Measurements from ENCODE around the gene HES3.
A peak's percentile ranks its signal among the peaks of the same experiment; 100 is the strongest.

HES3 gene

DNA sequence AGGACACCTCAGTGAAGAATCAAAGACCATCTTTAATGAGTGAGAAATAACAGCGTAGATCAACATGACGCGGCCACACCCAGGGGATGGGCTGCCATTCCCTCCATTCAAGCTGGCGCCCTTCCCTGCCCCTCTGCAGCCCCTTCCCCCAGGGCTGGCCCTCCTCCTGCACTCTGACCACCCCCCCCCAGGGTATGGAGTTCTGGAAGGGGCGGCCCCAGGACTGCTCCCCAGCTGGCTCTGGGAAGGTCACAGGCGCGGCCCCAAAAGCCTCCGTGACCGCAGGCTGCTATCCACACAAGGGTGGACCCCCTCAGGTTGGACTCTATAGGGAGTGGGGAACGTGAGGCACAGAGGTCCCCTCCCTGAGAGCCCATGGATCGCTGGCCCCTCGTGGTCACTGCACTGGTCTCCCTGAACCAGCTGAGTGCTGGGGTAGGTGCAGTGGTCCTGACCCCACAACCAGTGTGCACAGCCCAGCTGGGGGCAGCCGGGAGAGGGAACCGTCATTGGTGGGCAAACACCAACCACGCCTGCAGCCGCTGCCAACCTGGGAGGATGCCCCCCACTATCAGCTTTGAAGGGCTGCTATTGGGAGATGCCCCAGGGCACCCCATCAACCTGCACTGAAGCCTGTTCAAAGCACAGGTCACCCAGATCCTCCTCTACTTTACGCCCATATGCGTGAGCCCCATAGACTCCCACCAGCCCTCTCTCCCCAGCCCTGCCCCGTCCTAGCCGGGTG, 33.0 kb downstream of the HES3 start:
- Histone ChIP-seq H3K4me3 (peak overlapping the region; percentile 56), H3K27ac (peak overlapping the region in 1 of 2 donors; percentile 77)
- TF ChIP-seq, protein P1, sequence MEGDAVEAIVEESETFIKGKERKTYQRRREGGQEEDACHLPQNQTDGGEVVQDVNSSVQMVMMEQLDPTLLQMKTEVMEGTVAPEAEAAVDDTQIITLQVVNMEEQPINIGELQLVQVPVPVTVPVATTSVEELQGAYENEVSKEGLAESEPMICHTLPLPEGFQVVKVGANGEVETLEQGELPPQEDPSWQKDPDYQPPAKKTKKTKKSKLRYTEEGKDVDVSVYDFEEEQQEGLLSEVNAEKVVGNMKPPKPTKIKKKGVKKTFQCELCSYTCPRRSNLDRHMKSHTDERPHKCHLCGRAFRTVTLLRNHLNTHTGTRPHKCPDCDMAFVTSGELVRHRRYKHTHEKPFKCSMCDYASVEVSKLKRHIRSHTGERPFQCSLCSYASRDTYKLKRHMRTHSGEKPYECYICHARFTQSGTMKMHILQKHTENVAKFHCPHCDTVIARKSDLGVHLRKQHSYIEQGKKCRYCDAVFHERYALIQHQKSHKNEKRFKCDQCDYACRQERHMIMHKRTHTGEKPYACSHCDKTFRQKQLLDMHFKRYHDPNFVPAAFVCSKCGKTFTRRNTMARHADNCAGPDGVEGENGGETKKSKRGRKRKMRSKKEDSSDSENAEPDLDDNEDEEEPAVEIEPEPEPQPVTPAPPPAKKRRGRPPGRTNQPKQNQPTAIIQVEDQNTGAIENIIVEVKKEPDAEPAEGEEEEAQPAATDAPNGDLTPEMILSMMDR (IDR thresholded peaks at IDR 0.05), result no peak
- no peak for DNase-seq (ENCODE audit: low spot score)

DNA sequence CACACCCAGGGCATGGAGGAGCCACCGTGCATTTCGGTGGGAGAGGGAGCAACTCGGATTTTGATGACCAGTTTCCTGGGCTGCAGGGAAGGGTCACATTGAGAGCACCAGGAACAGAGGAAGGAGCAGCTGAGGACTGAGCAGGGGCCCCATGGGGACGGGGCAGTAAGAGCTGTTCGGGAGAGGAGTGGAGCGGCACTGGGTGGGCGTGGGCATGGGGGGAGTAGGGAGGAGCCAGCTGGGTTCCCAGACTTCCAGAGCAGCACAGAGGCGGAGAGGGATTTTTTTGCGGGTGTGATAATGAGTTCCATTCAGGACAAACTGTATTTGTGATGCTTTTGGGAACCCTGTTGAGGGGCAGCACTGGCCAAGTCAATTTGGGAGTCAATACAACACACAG, 34.3 kb downstream of the HES3 start:
- Histone ChIP-seq H3K27ac (no peak overlapping the region), H3K4me3 (no peak overlapping the region)
- DNase-seq (ENCODE audit: low spot score), result no peak
- TF ChIP-seq, protein P1 (IDR thresholded peaks at IDR 0.05), result no peak

DNA sequence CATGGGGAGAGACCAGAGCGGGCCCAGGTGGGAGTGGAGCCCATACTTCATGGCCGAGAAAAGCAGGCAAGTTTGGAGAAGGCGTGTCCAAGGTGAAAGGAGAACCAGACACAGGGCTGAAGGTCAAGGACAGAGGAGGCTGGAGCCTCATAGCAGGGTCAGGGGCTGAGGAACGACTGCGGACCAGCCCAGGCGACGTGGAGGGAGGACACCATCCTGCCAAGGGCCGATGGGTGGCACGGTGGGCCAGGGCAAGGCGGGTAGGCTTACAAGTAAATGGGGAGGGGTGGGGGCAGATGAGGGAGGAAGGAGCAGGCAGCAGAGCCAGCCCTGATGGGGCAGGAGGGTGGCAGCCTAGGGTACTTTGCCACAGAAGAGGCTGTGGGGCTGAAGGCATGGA, 35.1 kb downstream of the HES3 start:
- DNase-seq (ENCODE audit: low spot score), result no peak
- TF ChIP-seq, protein P1 (IDR thresholded peaks at IDR 0.05), result no peak

DNA sequence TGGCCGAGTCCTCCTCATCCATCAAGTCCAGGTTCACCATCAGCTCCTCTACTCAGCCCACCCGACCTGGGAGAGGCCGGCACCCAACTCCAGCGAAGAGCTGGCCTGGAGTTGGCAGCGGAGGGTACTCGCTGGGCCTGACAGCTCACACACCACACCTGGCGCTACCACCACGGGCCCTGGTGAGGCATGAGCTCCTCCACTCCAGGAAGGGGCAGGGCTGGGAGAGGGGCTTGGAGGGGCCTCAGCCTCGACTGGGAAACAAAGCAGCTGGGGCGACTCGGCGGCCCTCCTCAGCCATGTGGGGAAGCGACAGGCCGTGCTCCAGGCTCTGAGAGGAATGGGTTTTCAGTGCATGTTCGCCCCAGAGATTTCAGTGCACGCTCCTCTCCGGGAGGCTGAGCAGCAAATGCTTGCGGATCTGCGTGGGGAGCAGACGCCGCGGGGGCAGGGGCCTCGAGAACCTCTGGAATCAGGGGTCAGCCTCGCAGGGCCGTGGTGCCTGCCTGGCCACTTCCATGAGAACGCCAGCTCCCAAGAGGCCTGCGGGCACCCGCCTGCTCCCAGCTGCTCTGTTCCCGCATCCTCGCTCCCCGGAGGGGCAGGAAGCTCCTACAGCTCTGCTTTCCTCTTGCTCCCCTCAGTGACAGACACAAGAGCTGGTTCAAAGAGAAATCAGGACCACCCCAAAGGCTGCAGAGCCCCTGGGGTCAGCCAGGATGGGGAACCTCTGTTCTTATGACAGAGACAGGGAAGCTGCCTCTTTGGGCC, 35.8 kb downstream of the HES3 start:
- TF ChIP-seq, protein P1 (IDR thresholded peaks at IDR 0.05), result no peak
- H3K4me3 ChIP-seq, result no peak overlapping the region
- DNase-seq (ENCODE audit: low spot score), result no peak

More for the DNA sequence above, 35.1 kb downstream of the HES3 start:
- H3K27ac ChIP-seq, result no peak overlapping the region
- no peak overlapping the region for H3K4me3 ChIP-seq

DNA sequence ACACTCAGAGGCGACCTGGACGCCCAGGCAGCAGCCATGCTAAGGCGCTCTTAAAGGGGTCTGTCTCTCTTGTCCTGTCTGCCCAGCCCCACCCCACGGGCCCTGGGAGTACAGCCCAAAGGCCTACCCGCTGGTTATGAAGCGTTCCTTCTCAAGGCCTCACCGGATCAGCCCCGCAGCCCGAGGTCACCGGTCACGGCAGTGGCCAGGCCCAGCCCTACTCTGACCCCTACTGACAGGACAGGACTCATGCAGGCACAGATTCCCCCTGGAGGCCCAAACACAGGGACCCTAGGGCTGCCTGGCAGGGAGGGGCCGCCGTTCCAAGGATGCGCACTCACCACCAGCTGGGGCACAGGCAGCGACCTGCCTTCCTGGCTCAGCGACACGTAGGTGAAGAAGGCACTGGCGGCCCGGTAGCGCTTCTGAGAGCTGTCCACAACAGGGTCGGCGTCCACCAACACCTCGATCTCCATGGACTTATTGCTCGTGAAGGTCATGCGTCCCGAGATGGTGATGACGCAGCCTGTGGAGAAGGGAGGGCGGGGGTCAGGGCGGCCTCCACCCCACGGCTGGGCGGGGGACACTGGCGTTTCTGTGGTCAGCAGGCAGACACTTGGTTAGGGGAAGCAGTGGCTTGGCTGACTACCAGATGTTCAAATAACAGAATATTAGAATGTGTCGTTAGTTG, 36.9 kb downstream of the HES3 start:
- TF ChIP-seq, protein P1 (IDR thresholded peaks at IDR 0.05), result no peak
- Histone ChIP-seq H3K27ac (no peak overlapping the region), H3K4me3 (no peak overlapping the region)
- DNase-seq (ENCODE audit: low spot score), result no peak

More for the DNA sequence above, 35.8 kb downstream of the HES3 start:
- no peak overlapping the region for H3K27ac ChIP-seq

DNA sequence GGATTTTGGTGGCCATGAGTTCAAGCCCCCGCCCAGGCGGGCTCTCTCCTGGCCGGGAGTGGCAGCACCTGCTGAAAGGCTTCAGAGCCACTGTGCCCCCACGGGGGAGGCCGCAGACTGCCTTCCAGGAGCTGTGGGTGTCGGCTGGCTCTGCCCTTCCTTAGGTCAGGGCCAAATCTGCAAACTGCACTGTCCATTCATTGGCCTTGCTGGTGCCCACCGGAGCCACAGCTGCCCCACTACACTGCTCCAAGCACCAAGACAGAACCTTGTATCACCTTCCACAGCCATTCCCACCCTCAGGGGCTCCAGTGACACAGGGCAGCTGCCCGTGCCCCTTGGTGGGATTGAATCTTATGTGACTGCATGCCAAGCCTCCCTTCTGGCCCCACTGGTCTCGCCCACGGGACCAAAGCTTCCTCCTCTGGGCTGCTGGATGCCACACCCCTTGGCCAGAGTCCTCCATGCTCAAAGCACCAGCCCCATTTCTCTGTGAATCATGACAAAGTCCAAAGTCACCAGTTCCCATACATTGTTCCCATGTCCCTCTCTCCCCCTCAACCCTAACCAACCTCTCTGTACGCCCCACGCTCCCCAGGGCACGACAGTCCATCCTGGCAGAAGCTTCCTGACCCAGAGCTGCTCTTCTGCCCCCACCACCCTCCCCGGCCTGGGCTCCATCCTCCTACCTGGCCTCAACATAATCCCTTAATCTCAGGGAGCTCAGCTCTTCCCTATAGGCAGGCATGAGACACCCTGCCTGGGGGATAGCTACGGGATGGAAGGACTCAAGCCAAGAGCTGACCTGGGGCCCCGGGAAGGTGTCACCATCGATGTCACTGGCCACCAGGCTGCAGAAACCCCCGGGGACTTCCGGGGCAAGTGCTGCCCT, 37.8 kb downstream of the HES3 start:
- Histone ChIP-seq H3K27ac (no peak overlapping the region), H3K4me3 (no peak overlapping the region)
- TF ChIP-seq, protein P1 (IDR thresholded peaks at IDR 0.05), result no peak
- no peak for DNase-seq (ENCODE audit: low spot score)
